HepG2 (cell line): ENCODE measurements around the gene SLC15A5. TPM values are rescaled to one million over a fixed set of nuclear protein-coding genes. Genes with fewer than 3 reads are reported as not detected.

Source experiments
- ATAC-seq: fragments of 200-7000 bp; cut with Tn5 transposase; 3 replicates; pipeline ENCODE4 v1.9.1; 2020; ENCODE audit warnings: mild to moderate bottlenecking, moderate library complexity
- BruUV-seq: library from RNA; stranded (reverse); fragments of 400-500 nt; replicated peaks from 2 replicates; lab custom pipeline; 2021; lab: Mats Ljungman, UMichigan
- CTCF ChIA-PET: fragments of 300-600 bp; formaldehyde crosslinking; extraction: SDS; loops from one replicate; lab custom pipeline; 2021; ENCODE audit warnings: low total read pairs, inconsistent platforms, low intra/inter-chr PET ratio; lab: Yijun Ruan, JAX
- POLR2A ChIA-PET: fragments of 350-600 bp; sonication (Branson Sonifier 250); formaldehyde crosslinking; loops from one replicate; lab custom pipeline; 2020; ENCODE audit warnings: antibody characterized with exemption, inconsistent platforms; lab: Yijun Ruan, JAX
- DNase-seq: peaks from one replicate; pipeline ENCODE4 v3.0.0-alpha.2; 2015; ENCODE audit warnings: low spot score
- FAIRE-seq: peaks from 3 replicates; lab custom pipeline; 2011; peaks lifted over from hg19 to GRCh38; lab: Jason Lieb, UNC
- H2AFZ ChIP-seq: one replicate; pipeline ENCODE4 v1.6.1; 2011; ENCODE audit warnings: low read length, inconsistent platforms
- H3K27ac ChIP-seq: fragments of 300-600 bp; 3 replicates; pipeline ENCODE4 v1.8.0; 2011; ENCODE audit warnings: mixed run types, mild to moderate bottlenecking, mixed read lengths, low read length, inconsistent platforms; ENCODE audit not compliant: insufficient read depth; ENCODE audit errors: extremely low read length
- H3K27me3 ChIP-seq, 2 experiments: fragments of 200-600 bp in 1 of 2; 2 replicates in 1 of 2; 3 replicates in 1 of 2; pipeline versions ENCODE4 v1.6.0 to v1.8.0; 2011; ENCODE audit warnings: low read length in 2 of 2, mild to moderate bottlenecking in 2 of 2, moderate library complexity in 2 of 2, inconsistent platforms in 1 of 2; ENCODE audit not compliant: insufficient read depth in 2 of 2, control insufficient read depth in 1 of 2
- H3K36me3 ChIP-seq, 2 experiments: fragments of 200-600 bp in 1 of 2; replicated peaks in 1 of 2; 2 replicates in 1 of 2; 3 replicates in 1 of 2; pipeline versions ENCODE4 v1.5.1 to v1.8.0; 2011; ENCODE audit warnings: low read length in 2 of 2, inconsistent platforms in 1 of 2; ENCODE audit not compliant: insufficient read depth in 2 of 2, control insufficient read depth in 1 of 2
- H3K4me1 ChIP-seq: 2 replicates; pipeline ENCODE4 v1.5.1; 2012; ENCODE audit warnings: low read length, inconsistent platforms; ENCODE audit not compliant: insufficient read depth
- H3K4me2 ChIP-seq: 2 replicates; pipeline ENCODE4 v1.6.0; 2011; ENCODE audit warnings: low read depth, low read length, inconsistent platforms
- H3K4me3 ChIP-seq, 3 experiments: fragments of 200-600 bp in 1 of 3; sonication (generic), shearing (Covaris generic) in 1 of 3; replicated peaks in 1 of 3; 2 replicates each; pipeline ENCODE4 v1.5.1; 2011 to 2016; ENCODE audit warnings: low read length in 3 of 3, inconsistent platforms in 2 of 3, low read depth in 2 of 3, mild to moderate bottlenecking in 2 of 3, control low read depth in 1 of 3, mixed read lengths in 1 of 3; ENCODE audit not compliant: insufficient read depth in 1 of 3
- H3K79me2 ChIP-seq: one replicate; pipeline ENCODE4 v1.6.1; 2011; ENCODE audit warnings: low read length, inconsistent platforms; ENCODE audit not compliant: insufficient read depth
- H3K9ac ChIP-seq: 2 replicates; pipeline ENCODE4 v1.6.0; 2011; ENCODE audit warnings: mild to moderate bottlenecking, low read depth, low read length, inconsistent platforms; ENCODE audit not compliant: insufficient read depth
- H3K9me3 ChIP-seq: 2 replicates; pipeline ENCODE4 v1.5.1; 2012; ENCODE audit warnings: mild to moderate bottlenecking, low read length
- H4K20me1 ChIP-seq: 2 replicates; pipeline ENCODE4 v1.6.0; 2011; ENCODE audit warnings: inconsistent platforms, mild to moderate bottlenecking, low read length, moderate library complexity; ENCODE audit not compliant: insufficient read depth
- ATAD3A ChIP-seq: sonication (generic); formaldehyde crosslinking; IDR thresholded peaks from 2 replicates; pipeline ENCODE4 v1.4.0; 2020; ENCODE audit warnings: missing genetic modification reagents
- CERS6 ChIP-seq: sonication (generic); formaldehyde crosslinking; IDR thresholded peaks from 2 replicates; pipeline ENCODE4 v1.5.0; 2020; ENCODE audit warnings: missing genetic modification reagents
- FIP1L1 ChIP-seq: fragments of 200-400 bp; formaldehyde crosslinking; IDR thresholded peaks from 2 replicates; pipeline ENCODE4 v1.6.1; 2018; ENCODE audit warnings: low read depth, mild to moderate bottlenecking, low read length, moderate library complexity, borderline replicate concordance; ENCODE audit not compliant: insufficient read depth
- LBX2 ChIP-seq: sonication (generic); formaldehyde crosslinking; IDR thresholded peaks from 2 replicates; pipeline ENCODE4 v1.5.0; 2020; ENCODE audit warnings: missing genetic modification reagents, mild to moderate bottlenecking, borderline replicate concordance
- NCOR1 ChIP-seq: fragments of 200-600 bp; sonication (generic); IDR thresholded peaks from 2 replicates; pipeline ENCODE4 v1.7.0; 2017; ENCODE audit warnings: antibody characterized with exemption, low read length, borderline replicate concordance
- USF2 ChIP-seq, 2 experiments: sonication (generic) in 1 of 2; formaldehyde crosslinking in 1 of 2; IDR thresholded peaks; 2 replicates each; pipeline versions ENCODE4 v1.5.1 to v1.6.1; 2011 to 2020; ENCODE audit warnings: borderline replicate concordance in 1 of 2, low read depth in 1 of 2, low read length in 1 of 2, mild to moderate bottlenecking in 1 of 2, missing genetic modification reagents in 1 of 2, moderate library complexity in 1 of 2
- ZNF318 ChIP-seq: sonication (generic); formaldehyde crosslinking; IDR thresholded peaks from 2 replicates; pipeline ENCODE4 v1.4.0; 2020; ENCODE audit warnings: mild to moderate bottlenecking, missing genetic modification reagents
- ZXDC ChIP-seq: sonication (generic); formaldehyde crosslinking; IDR thresholded peaks from 2 replicates; pipeline ENCODE4 v1.5.0; 2020; ENCODE audit warnings: mild to moderate bottlenecking, missing genetic modification reagents
- WGBS: methylation state at CpG from one replicate; pipeline ENCODE4 v1.1.6; 2017; ENCODE audit warnings: low lambda C conversion rate; 5-methylcytosine and 5-hydroxymethylcytosine counted together
- in situ Hi-C: cut with HindIII; loops from 2 replicates; pipeline ENCODE4 v1.10.0; 2017; ENCODE audit warnings: low pct_unique_long_range_greater_than_20kb; ENCODE audit not compliant: extremely low pct_ligation_motif_present
- intact Hi-C: fragments of 100-400 bp; cut with micrococcal nuclease; formaldehyde crosslinking; loops from one replicate; pipeline ENCODE4 v1.10.0; 2022; ENCODE audit not compliant: unreplicated experiment
- polyA plus RNA-seq, 8 experiments: library from polyadenylated mRNA; depleted of rRNA in 3 of 8; stranded (reverse) in 7 of 8; unstranded in 1 of 8; fragments of >200 nt; fragmentation: Illumina TruSeq in 4 of 8; extraction: Trizol in 4 of 8; gene quantifications; 2 replicates each; pipeline versions ENCODE4 v1.2.1 to v1.2.3, GENCODE V29; 2011 to 2016; ENCODE audit warnings: low read depth in 4 of 8, missing spikeins in 1 of 8, mixed read lengths in 1 of 8; ENCODE audit not compliant: insufficient read depth in 1 of 8
- total RNA-seq, 5 experiments: library from RNA; depleted of rRNA; stranded (reverse); fragments of >200 nt; fragmentation: Illumina TruSeq; extraction: Trizol; gene quantifications; 2 replicates each; pipeline ENCODE4 v1.2.3, GENCODE V29; 2016; ENCODE audit warnings: low read depth in 1 of 5

Gene SLC15A5
- total and polyA plus RNA-seq, 2 of the 13 experiments (the other 11 are each of a cell fraction or from before 2014, with no cell fraction given): not detected

- DNase-seq (no peak), ATAC-seq (no peak), FAIRE-seq (no peak)
- Histone ChIP-seq H3K36me3 (no peaks in the 10 kb centered on the region), H4K20me1 (no peaks in the 10 kb centered on the region), H3K27me3 (no peaks in the 10 kb centered on the region; a peak in 1 of 5 replicates), H3K9me3 (no peaks in the 10 kb centered on the region), H3K79me2 (no peaks in the 10 kb centered on the region), H2AFZ (no peak overlapping the region), H3K9ac (no peak overlapping the region), H3K4me1 (no peaks in the 10 kb centered on the region), H3K27ac (no peak overlapping the region), H3K4me2 (no peak overlapping the region), H3K4me3 (no peak overlapping the region)
- in situ Hi-C loops (no loop called here), intact Hi-C loops (no loop called here)
- BruUV-seq: no TSS peak
- CTCF ChIA-PET: no interaction called here
- POLR2A ChIA-PET: no interaction called here
- 11% methylated on average over 1 of the region's 1 CpG for WGBS
- TF ChIP-seq ATAD3A (CRISPR knock-in tag) (no peak), CERS6 (CRISPR knock-in tag) (no peak), FIP1L1 (no peak), ZNF318 (CRISPR knock-in tag) (no peak), USF2 (IDR thresholded peaks at IDR 0.05; ENCODE audit: low read depth, low read length) (no peak), USF2 (CRISPR knock-in tag; IDR thresholded peaks at IDR 0.05; ENCODE audit: borderline replicate concordance) (no peak), NCOR1 (no peak), ZXDC (CRISPR knock-in tag) (no peak), LBX2 (CRISPR knock-in tag) (no peak)
Measured at GRCh38 chr12:16297521-16297920, 20.0 kb upstream of the SLC15A5 start.
